GM21390 (cell line): ENCODE data around the gene NME8.
"Not testable (repeated sequence)": the region's sequence is repeated elsewhere in the genome, so short reads cannot be mapped to it uniquely, and the experiment has no call there.

Experiments used
- ATAC-seq: cut with Tn5 transposase; IDR thresholded peaks from one replicate; pipeline ENCODE4 v1.9.1; 2021; ENCODE audit not compliant: unreplicated experiment

Gene NME8, protein sequence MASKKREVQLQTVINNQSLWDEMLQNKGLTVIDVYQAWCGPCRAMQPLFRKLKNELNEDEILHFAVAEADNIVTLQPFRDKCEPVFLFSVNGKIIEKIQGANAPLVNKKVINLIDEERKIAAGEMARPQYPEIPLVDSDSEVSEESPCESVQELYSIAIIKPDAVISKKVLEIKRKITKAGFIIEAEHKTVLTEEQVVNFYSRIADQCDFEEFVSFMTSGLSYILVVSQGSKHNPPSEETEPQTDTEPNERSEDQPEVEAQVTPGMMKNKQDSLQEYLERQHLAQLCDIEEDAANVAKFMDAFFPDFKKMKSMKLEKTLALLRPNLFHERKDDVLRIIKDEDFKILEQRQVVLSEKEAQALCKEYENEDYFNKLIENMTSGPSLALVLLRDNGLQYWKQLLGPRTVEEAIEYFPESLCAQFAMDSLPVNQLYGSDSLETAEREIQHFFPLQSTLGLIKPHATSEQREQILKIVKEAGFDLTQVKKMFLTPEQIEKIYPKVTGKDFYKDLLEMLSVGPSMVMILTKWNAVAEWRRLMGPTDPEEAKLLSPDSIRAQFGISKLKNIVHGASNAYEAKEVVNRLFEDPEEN

DNA sequence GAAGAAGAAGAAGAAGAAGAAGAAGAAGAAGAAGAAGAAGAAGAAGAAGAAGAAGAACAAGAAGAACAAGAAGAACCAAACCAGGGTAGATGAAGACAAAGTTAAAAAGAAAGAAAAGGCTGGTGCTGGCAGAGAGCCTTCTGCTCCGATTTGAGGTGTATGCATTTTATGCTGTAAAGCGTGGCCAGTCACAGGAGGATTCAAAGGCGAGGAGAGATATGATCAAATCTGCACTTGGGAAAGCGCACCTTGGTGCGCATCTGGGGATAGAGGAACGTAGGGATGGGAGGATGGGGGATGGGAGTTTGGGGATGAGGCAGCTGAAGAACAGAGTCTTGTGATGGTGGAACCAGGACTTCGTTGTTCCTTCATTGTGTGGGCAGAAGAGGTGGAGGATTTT, at the start of gene NME8:
TSS of gene NME8 (plus strand) at position 301 of the 400 bp plus-strand sequence. CDS start 1,670 bp downstream, outside the sequence.
- ATAC-seq: no peak

DNA sequence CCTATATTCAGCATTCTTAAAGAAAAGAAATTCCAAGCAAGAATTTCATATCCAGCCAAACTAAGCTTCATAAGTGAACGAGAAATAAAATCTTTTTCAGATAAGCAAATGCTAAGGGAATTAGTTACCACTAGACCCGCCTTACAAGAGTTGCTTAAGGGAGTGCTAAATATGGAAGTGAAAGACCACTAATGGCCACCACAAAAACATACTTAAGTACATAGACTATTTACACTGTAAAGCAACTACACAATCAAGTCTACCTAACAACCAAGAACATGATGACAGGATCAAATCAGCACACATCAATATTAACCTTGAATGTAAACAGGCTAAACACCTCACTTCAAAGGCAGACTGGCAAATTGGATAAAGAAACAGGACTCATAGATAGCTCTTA, 42.2 kb upstream of the NME8 start:
- no peak for ATAC-seq

DNA sequence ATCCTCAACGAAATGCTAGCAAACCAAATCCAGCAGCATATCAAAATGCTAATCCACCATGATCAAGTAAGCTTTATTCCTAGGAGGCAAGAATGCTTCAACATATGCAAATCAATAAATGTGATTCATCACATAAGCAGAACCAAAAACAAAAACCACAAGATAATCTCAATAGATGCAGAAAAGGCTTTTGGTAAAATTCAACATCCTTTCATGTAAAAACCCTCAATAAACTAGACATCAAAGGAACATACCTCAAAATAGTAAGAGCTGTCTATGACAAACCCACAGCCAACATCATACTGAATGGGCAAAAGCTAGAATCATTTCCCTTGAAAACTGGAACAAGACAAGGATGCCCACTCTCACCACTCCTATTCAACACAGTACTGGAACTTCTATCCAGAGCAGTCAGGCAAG, 36.2 kb upstream of the NME8 start:
- ATAC-seq: not testable (repeated sequence)

DNA sequence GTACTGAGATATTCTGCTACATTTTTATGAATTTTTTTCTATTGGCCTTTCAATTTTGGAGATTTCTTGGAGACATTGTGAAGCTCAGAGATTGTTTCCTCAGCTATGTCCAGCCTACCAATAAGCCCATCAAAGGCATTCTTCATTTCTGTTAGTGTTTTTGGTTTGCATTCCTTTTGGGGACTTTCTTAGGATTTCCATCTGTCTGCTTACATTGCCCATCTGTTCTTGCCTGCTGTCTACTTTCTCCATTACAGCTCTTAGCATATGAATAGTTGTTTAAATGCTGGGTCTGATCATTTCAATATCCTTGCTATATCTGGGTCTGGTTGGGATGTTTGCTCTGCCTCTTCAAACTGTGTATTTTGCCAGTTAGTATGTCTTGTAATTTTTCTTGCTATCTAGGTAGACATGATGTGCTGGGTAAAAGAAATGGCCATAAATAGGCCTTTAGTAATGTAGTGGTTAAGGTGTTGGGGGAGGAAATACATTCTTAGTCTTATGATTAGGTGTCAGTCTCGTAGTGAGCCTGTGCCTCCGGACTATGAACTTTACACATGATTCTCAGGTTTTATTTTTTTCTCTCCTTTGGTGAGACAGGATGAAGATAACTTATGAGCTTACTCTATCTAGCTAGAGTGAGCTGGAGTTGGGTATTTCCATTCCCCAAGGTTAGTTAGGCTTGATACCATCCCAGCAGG, 32.6 kb upstream of the NME8 start:
- ATAC-seq: peak; percentile 87

DNA sequence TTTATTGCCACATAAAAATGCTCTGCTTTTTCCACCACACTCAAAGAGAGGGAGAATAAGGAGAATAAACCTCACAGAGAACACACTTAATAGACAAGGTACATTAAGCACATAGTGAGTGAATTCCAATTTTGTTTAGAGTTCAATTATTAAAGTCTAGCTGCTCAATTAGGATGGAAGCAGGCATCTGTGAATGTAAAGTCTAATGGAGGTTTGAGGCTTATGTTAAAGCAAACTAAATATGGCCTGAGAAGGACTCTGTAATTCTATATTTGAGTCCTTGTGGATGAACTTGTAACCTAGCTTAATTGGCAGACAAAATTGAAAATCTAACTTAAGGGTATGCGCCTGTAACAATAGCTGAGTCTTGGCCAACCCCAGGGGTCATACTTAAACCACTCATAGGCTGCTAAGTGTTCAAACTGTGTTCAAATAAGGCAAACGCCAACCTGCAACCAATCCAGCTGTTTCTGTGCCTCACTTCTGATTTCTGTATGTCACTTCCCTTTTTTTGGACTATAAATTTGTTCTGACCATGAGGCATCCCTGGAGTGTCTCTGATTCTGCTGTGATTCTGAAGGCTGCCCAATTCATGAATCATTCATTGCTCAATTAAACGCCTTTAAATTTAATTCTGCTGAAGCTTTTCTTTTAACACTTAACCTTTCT, 31.3 kb upstream of the NME8 start:
- ATAC-seq: no peak

DNA sequence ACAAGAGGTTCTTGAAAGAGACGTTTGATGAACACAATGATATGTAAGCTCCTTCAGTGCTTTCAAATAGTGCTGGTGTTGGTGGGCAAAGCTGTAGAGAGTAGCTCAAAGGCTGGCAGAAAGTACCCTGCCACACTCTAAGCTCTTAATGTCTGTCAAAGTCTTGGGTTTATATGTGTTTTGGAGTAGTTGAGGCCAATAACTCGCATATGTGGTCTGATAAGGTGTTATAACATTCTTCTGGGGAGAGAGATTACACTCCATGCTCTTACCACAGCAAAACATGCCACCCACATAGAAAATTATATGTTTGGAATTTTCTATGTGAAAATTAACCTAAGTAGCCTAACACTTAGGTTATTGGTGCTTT, 30.8 kb upstream of the NME8 start:
- no peak for ATAC-seq

DNA sequence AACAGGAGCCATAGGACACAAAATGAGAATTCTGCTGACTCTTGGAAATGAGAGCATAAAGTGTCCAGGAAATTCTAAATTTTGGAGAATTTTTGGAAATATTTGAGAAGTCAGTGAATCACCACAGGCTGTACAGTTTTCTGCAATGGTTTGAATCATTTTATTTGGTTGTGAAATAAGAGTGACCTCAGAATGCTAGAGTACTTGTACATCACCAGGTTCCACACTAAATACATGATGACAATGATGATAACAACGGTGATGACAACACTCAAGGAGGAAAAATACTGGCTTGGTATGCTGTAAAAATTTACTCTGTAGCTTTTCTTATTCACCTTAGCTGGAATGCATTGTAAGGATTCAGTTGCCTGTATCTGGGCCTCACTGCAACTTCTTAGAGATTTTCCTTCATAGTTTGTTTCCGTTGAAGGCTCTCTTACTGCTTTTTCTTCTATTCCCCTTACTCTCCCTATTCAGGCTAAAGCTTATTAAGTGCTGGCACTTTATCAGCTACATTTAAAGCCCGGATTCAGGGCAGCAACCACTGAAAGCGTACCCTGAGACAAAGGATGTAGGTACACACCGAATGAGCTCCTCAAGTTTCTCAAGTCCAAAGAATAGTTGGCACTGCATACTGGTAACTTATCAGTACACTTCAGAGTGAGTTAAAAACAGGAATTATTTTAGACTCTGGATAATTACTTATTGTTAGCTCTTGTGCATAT, 30.2 kb upstream of the NME8 start:
- ATAC-seq: no peak

DNA sequence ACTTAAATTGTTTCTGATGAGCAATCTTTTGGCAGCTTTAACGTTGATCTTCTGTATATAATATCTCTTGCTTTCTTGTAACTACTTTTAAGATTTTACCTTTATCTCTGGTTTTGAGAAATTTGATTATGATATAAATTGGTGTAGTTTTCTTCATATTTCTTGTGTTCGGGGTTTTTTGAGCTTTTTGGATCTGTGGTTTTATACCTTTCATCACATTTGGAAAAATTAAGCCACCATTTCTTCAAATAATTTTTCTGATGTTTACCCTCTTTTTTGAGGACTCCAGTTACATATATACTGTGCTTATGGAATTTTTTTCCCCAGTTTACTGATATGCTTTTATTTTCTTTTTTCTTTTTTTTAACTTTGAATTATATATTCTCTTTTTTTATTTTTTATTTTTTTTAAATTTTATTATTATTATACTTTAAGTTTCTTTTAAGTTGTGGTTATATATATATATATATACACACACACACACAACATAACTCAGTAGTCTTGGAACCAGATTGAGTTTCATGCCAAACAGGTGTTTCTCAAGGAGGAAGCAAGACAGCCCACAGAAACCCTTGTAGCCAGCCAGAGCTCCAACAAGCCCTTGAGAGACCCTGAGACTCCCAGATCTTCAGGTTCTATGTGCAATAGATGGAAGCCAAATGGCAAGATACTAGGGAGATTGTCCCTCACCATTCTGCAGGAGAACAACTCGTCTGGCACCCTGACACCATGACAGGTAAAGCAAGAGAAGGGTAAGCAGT, 27.5 kb upstream of the NME8 start:
- peak; percentile 76 for ATAC-seq

DNA sequence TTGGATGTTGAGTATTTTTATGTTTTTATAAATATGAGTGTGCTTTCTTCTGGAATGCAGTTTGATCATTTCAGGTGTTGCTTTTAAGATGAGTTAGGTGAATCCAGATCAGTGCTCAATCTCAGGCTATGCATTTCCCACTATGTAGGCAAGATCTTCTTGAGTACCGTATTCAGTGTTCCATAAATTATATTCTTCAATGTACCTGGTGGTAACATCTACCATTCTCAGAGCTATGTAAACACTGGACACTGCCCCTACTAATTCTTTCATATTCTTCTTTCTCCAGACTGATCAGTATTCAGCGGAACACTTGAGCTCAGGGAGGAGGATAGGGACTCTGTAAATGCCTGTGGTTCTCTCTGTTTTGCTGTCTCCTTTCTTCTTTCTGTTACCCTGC, 25.5 kb upstream of the NME8 start:
- no peak for ATAC-seq

DNA sequence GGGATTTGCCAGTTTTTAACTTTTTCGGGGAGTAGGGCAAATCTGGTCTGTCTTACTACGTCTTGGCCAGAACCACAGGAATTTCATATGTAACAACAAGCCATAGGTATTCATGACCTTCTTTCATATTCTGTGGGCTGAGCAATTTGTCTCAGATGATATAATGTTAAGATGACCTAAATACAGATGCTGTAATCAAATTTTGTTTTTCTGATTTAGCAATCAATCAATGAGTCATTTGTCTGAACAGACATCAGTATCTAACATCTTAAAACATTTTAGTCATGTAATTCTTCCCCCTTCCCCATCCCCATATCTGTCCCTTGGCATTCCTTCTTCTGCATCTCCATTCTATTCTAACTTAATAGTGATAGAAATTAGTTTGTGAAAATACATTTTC, 24.8 kb upstream of the NME8 start:
- no peak for ATAC-seq

DNA sequence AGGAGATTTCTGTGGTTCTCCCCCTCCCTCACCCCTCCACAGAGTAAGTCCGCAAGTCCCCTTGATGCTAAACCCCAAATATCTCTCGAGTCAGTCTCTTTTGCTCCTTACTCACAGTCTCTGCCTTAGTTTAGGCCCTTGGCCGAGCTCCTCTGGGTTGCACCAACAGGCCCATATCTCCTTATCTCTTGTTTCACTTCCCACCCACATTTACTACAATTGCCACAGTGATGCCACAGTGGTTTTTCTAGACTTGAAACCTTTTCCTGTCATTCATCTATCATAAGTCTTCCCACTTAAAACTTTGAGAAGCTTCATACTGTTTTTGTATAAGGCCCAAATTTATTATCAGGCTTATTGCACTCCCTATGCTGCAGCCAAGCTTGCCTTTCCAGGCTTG, 23.4 kb upstream of the NME8 start:
- ATAC-seq: no peak

DNA sequence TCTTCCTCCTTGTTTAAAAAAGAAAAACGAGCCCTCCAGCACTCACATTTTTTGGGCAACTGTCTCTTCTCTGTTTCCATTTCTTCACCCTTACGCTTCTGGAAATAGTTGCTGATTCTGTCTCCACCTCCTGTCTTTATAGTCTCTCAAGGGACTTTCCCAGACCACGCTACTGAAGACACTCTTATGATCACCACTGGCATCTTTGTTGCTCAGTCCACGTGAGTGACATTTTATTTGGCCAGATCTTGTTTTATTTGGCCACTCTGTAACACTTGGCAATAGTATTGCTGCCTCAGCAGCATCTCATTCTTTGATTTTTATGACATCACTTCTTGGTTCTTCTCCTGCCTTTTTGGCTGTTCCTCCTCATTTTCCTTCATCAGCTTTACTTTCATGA, 21.6 kb upstream of the NME8 start:
- peak; percentile 55 for ATAC-seq

DNA sequence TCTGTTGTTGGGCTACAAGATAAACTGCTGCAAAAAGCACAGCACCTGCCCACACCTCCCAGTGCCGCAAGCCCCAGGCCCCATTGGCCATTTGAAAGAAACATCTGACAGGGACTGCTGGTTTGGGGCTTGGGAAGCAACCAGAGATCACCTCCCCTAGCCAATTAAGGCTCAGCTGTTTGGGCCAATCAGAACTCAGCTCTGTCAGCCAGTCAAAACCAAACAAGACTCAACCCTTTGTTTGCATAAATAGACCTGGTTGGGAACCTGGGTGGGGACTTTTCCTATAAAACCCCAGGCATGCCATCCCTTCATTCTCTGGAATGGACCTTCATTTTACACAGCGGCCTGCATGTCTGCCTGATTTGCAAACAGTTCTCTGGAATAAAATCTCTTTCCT, 17.2 kb upstream of the NME8 start:
- no peak for ATAC-seq

DNA sequence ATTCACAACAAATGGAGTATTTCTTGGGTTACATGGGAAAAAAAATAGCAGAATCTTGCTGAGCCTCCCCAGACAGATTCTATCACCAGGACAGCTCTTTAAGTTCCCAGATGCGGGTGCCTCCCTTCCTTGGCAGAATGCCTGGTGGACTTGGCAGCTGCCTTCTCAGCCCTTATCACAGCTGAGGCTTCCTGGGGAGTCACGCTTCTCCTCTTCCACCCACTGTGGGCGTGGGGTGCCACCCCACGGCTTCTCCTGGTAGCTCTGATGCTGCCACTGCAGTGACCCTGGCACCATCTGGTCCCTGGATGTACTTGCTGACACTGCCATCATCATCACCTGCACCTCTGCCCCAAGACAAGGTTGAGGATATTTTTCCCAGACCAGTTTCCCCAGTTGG, 16.2 kb upstream of the NME8 start:
- ATAC-seq: peak; percentile 88

DNA sequence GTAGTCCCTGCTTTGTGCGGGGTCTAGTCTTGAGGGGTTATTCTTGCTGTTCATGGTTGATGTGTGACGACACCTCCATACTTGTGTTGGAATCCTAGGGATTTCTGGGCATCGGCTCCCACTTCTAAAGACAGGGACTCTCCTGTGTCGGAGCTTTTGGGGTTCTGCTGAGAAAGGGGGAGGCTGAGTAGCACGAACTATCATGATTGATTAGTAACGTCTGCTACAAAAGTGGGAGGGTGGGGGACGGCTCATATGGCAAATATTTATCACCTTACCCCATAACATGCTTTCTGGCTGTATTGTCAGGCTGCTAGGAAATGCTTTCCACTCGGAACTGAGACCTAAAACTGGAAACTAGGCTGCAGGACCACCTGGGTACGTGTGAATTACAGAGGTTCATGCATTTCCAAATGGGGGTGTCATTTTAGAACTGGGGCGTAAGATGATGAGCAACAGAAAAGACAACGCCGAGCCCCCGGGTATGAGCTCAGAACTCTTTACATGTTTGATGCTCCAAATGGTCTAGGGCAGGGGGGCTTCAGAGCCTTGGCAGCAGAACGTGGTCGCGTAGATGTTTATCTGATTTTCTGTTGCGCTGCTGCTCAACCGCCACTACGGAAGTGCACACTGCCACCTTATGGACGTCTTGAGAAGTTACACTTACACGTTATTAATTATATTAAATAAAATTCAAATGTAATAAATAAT, 15.1 kb upstream of the NME8 start:
- no peak for ATAC-seq

DNA sequence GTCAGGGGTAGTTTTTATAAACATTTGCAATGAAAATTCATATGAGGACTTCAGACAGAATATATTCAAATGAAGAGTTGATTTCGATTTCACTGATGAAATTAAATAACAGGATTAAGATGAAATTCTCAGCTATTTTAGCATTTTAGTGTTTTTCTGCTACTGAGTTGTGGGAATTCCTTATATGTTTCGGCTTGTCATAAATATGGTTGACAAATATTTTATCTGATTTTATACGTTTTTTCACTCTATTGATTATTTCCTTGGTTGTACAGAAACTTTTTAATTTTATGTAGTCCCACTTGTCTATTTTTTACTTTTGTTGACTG, 14.6 kb upstream of the NME8 start:
- ATAC-seq: no peak

DNA sequence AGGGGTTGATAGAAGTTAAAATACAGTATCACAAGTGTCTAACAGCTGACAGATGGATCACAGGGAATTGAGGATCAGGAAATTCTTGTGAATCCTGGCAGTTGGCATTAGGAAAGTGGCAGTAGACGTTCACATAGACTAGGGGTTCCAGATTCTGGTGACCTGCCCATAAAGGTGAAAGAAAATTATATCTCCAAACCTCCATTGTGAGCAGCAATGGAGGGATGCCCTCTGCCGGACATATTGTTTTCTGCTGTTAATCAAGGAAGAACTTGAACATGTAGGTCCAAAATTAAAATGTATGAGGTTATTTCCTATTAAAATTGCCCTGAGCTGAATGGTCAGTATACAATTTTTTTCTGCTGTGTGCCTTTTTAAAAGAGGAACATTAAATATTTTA, 5.1 kb downstream of the NME8 start:
- no peak for ATAC-seq

DNA sequence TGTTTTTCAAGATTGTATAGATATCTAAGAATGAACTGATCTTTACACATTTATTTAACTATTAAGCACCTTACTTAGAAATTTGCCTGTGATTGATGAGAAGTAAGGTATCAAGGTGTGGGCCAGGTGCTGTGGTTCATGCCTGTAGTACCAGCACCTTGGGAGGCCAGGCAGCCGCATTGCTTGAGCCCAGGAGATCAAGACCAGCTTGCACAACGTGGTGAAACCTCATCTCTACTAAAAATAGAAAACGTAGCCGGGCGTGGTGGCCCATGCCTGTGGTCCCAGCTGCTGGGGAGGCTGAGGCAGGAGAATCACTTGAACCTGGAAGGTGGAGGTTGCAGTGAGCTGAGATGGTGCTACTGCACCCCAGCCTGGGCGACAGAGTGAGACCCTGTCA, 33.7 kb downstream of the NME8 start:
- no peak for ATAC-seq

DNA sequence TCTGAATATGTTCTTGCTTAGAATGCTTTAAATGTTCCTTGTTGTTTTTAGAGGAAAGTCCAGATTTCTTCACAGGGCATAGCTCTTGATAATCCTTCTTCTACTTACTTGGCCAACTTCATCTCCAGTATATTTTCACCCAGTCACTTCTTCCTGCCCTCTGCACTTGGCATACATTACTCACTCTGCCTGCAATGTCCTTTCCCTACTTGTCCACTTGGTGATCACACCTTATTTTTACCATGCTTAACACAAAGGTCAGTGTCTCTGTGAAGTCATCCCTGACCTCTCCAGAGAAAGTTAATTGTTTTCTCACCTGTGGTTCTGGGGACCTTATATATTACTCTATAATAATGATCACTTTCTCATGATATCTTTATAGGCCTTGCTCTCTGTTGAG, 45.0 kb downstream of the NME8 start:
- no peak for ATAC-seq

DNA sequence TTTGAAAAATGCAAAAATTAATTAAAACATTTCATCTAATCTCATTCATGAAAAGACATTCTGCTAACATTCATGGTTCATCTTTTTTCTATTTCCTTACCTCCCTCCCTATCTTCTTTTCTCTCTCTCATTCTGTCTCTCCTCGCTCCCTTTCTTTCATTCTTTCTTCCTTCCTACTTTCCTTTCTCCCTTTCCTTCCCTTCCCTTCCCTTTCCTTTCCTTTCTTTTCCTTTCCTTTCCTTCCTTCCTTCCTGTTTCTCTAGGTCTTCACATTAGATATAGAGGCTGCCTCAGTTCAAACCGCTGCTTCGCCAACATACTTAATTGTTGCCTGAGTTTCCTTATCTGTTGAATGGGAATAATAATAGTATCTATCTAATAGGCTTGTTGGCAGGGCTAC, 46.3 kb downstream of the NME8 start:
- no peak for ATAC-seq
